HFFc6 (cell line): ENCODE results near the gene MVK. TPM values are rescaled to one million over a fixed set of nuclear protein-coding genes. Genes with fewer than 3 reads are reported as not detected.

Experiments used
- DNase-seq: peaks from one replicate; pipeline ENCODE4 v3.0.0-alpha.2; 2018
- H3K27ac Mint-ChIP-seq: 2 replicates; pipeline ENCODE4 v1.8.0; 2020; ENCODE audit warnings: mild to moderate bottlenecking, mixed read lengths
- H3K27me3 Mint-ChIP-seq: 2 replicates; pipeline ENCODE4 v1.8.0; 2021; ENCODE audit warnings: mild to moderate bottlenecking, moderate library complexity, mixed read lengths; ENCODE audit not compliant: insufficient read depth
- H3K36me3 Mint-ChIP-seq: 2 replicates; pipeline ENCODE4 v1.8.0; 2021; ENCODE audit warnings: low read depth, mixed read lengths
- H3K4me1 Mint-ChIP-seq: 2 replicates; pipeline ENCODE4 v1.8.0; 2020; ENCODE audit warnings: low read depth, mixed read lengths
- H3K4me3 Mint-ChIP-seq: 2 replicates; pipeline ENCODE4 v1.8.0; 2020; ENCODE audit warnings: mild to moderate bottlenecking, moderate library complexity, mixed read lengths
- H3K9me3 Mint-ChIP-seq: 2 replicates; pipeline ENCODE4 v1.8.0; 2020; ENCODE audit warnings: mild to moderate bottlenecking, mixed read lengths
- CTCF ChIP-seq: fragments of 200-600 bp; sonication (generic); IDR thresholded peaks from 2 replicates; pipeline ENCODE4 v1.5.0; 2021; ENCODE audit warnings: antibody characterized with exemption, mild to moderate bottlenecking
- total RNA-seq, 6 experiments: library from RNA; stranded (reverse); fragmentation: NEBNext Ultra II Directional; extraction: Animal tissue kit (Norgen Biotek cat#: 25700); gene quantifications; 2 replicates in 1 of 6; 3 replicates in 5 of 6; pipeline ENCODE4 v1.2.3, GENCODE V29; 2021

MVK gene
- total RNA-seq, 6 experiments from 2014 or later = 7.1 to 10.4 (median 7.9) TPM

GRCh38 chr12:109618082-109618481 is 44.5 kb downstream of the MVK start:
- Mint-ChIP-seq H3K27me3 (peaks cover 55% of the 10 kb centered on the region), H3K9me3 (no peaks in the 10 kb centered on the region)

GRCh38 chr12:109619002-109619604 is 45.5 kb downstream of the MVK start:
- H3K27me3 Mint-ChIP-seq = peaks cover 55% of the 10 kb centered on the region
- H3K4me3 Mint-ChIP-seq = no peak overlapping the region
- TF ChIP-seq CTCF = no peak
- H3K4me1 Mint-ChIP-seq = no peaks in the 10 kb centered on the region
- DNase-seq = no peak
- H3K27ac Mint-ChIP-seq = no peak overlapping the region
- H3K36me3 Mint-ChIP-seq = no peaks in the 10 kb centered on the region
- no peaks in the 10 kb centered on the region for H3K9me3 Mint-ChIP-seq

More at GRCh38 chr12:109618082-109618481, 44.5 kb downstream of the MVK start:
- Mint-ChIP-seq H3K27ac (no peak overlapping the region), H3K4me3 (no peak overlapping the region), H3K4me1 (no peaks in the 10 kb centered on the region), H3K36me3 (no peaks in the 10 kb centered on the region)
- no peak for DNase-seq
- TF ChIP-seq CTCF = no peak

- TF ChIP-seq CTCF = no peak
- Mint-ChIP-seq H3K4me3 (no peak overlapping the region), H3K4me1 (peaks cover 6% of the 10 kb centered on the region; the same call in 1 of the 2 replicates), H3K27me3 (peaks cover 47% of the 10 kb centered on the region), H3K27ac (no peak overlapping the region), H3K36me3 (no peaks in the 10 kb centered on the region), H3K9me3 (no peaks in the 10 kb centered on the region)
- no peak for DNase-seq
Observed at GRCh38 chr12:109621211-109621694, 47.7 kb downstream of the MVK start.

GRCh38 chr12:109621901-109622364 is 48.3 kb downstream of the MVK start:
- no peak overlapping the region for H3K27ac Mint-ChIP-seq
- peaks cover 6% of the 10 kb centered on the region; the same call in 1 of the 2 replicates for H3K4me1 Mint-ChIP-seq
- H3K27me3 Mint-ChIP-seq = peaks cover 40% of the 10 kb centered on the region
- no peak for DNase-seq
- H3K36me3 Mint-ChIP-seq = no peaks in the 10 kb centered on the region
- TF ChIP-seq CTCF = no peak
- H3K9me3 Mint-ChIP-seq = no peaks in the 10 kb centered on the region
- H3K4me3 Mint-ChIP-seq = no peak overlapping the region

GRCh38 chr12:109624467-109624866 is 50.9 kb downstream of the MVK start:
- peaks cover 39% of the 10 kb centered on the region for H3K27me3 Mint-ChIP-seq
- H3K9me3 Mint-ChIP-seq = no peaks in the 10 kb centered on the region
- no peak for DNase-seq
- peaks cover 6% of the 10 kb centered on the region; the same call in 1 of the 2 replicates for H3K4me1 Mint-ChIP-seq
- no peaks in the 10 kb centered on the region for H3K36me3 Mint-ChIP-seq
- H3K27ac Mint-ChIP-seq = no peak overlapping the region
- TF ChIP-seq CTCF = no peak
- H3K4me3 Mint-ChIP-seq = no peak overlapping the region
